Mucosa of rectum (tissue), 2 donors: Measurements from ENCODE around the gene GPSM1.
"Not testable (repeated sequence)": the region's sequence is repeated elsewhere in the genome, so short reads cannot be mapped to it uniquely, and the experiment has no call there.

Source experiments
- H3K27ac ChIP-seq, 2 donors: one replicate each; pipeline ENCODE4 v1.7.0; 2013; ENCODE audit warnings: inconsistent platforms in 2 of 2, low read depth in 2 of 2, low read length in 2 of 2
- H3K27me3 ChIP-seq, 2 donors: one replicate each; pipeline ENCODE4 v1.7.0; 2013; ENCODE audit warnings: low read length in 2 of 2; ENCODE audit not compliant: control insufficient read depth in 2 of 2, insufficient read depth in 2 of 2
- H3K36me3 ChIP-seq, 2 donors: one replicate each; pipeline ENCODE4 v1.7.0; 2013; ENCODE audit warnings: low read length in 2 of 2; ENCODE audit not compliant: control insufficient read depth in 2 of 2, insufficient read depth in 2 of 2
- H3K4me1 ChIP-seq, 2 donors: one replicate each; pipeline ENCODE4 v1.7.0; 2013; ENCODE audit warnings: low read length in 2 of 2, mild to moderate bottlenecking in 1 of 2; ENCODE audit not compliant: control insufficient read depth in 2 of 2, insufficient read depth in 2 of 2
- H3K4me3 ChIP-seq, 2 donors: one replicate each; pipeline ENCODE4 v1.7.0; 2013; ENCODE audit warnings: low read length in 2 of 2
- H3K9ac ChIP-seq, 2 donors: one replicate each; pipeline ENCODE4 v1.7.0; 2013; ENCODE audit warnings: low read length in 2 of 2, low read depth in 1 of 2, mild to moderate bottlenecking in 1 of 2
- H3K9me3 ChIP-seq, 2 donors: one replicate each; pipeline ENCODE4 v1.7.0; 2013; ENCODE audit warnings: low read length in 2 of 2; ENCODE audit not compliant: control insufficient read depth in 2 of 2
- donor health status: healthy.
- donor health status: Normal muscosa, but diverticular disease.

GPSM1 gene

GRCh38 chr9:136318111-136318775 is 9.1 kb upstream of the GPSM1 start:
- H3K27ac ChIP-seq = no peak overlapping the region
- H3K4me3 ChIP-seq = no peak overlapping the region
- no peak overlapping the region for H3K9ac ChIP-seq
- no peaks in the 10 kb centered on the region for H3K4me1 ChIP-seq
- no peaks in the 10 kb centered on the region for H3K27me3 ChIP-seq
- H3K36me3 ChIP-seq = no peaks in the 10 kb centered on the region
- H3K9me3 ChIP-seq = peaks cover 0 to 2% of the 10 kb centered on the region in 2 donors

- H3K9ac ChIP-seq = no peak overlapping the region
- H3K4me1 ChIP-seq = no peaks in the 10 kb centered on the region
- H3K36me3 ChIP-seq = no peaks in the 10 kb centered on the region
- peaks cover 0 to 2% of the 10 kb centered on the region in 2 donors for H3K9me3 ChIP-seq
- no peak overlapping the region for H3K27ac ChIP-seq
- no peak overlapping the region for H3K4me3 ChIP-seq
- no peaks in the 10 kb centered on the region for H3K27me3 ChIP-seq
Observed at GRCh38 chr9:136318776-136319241, 8.5 kb upstream of the GPSM1 start.

GRCh38 chr9:136319244-136319643 is 8.1 kb upstream of the GPSM1 start:
- H3K9me3 ChIP-seq, H3K4me1 ChIP-seq, H3K27me3 ChIP-seq, H3K4me3 ChIP-seq, H3K36me3 ChIP-seq, H3K9ac ChIP-seq, H3K27ac ChIP-seq: not testable (repeated sequence)

- not testable (repeated sequence) for H3K27me3 ChIP-seq, H3K4me1 ChIP-seq, H3K36me3 ChIP-seq, H3K4me3 ChIP-seq, H3K27ac ChIP-seq, H3K9ac ChIP-seq, H3K9me3 ChIP-seq
Observed at GRCh38 chr9:136319955-136320354, 7.4 kb upstream of the GPSM1 start.

GRCh38 chr9:136320972-136321371 is 6.4 kb upstream of the GPSM1 start:
- H3K9me3 ChIP-seq, H3K27me3 ChIP-seq, H3K4me3 ChIP-seq, H3K27ac ChIP-seq, H3K9ac ChIP-seq, H3K36me3 ChIP-seq, H3K4me1 ChIP-seq: not testable (repeated sequence)

- Histone ChIP-seq H3K27ac (no peak overlapping the region), H3K9ac (no peak overlapping the region), H3K4me1 (peaks cover under 1 to 2% of the 10 kb centered on the region in 2 donors), H3K4me3 (no peak overlapping the region), H3K36me3 (no peaks in the 10 kb centered on the region), H3K27me3 (peaks cover 0 to 9% of the 10 kb centered on the region in 2 donors), H3K9me3 (no peaks in the 10 kb centered on the region)
Observed at GRCh38 chr9:136321561-136321960, 5.8 kb upstream of the GPSM1 start.

- Histone ChIP-seq H3K27me3 (peaks cover 0 to 14% of the 10 kb centered on the region in 2 donors), H3K9ac (no peak overlapping the region), H3K27ac (no peak overlapping the region), H3K9me3 (no peaks in the 10 kb centered on the region), H3K36me3 (no peaks in the 10 kb centered on the region), H3K4me3 (no peak overlapping the region), H3K4me1 (peaks cover 5 to 6% of the 10 kb centered on the region in 2 donors)
Observed at GRCh38 chr9:136322756-136323330, 4.5 kb upstream of the GPSM1 start.

- no peak overlapping the region for H3K4me3 ChIP-seq
- no peak overlapping the region for H3K27ac ChIP-seq
- H3K27me3 ChIP-seq = peaks cover 4 to 19% of the 10 kb centered on the region in 2 donors
- no peaks in the 10 kb centered on the region for H3K36me3 ChIP-seq
- no peaks in the 10 kb centered on the region for H3K9me3 ChIP-seq
- H3K4me1 ChIP-seq = peaks cover 6 to 10% of the 10 kb centered on the region in 2 donors
- no peak overlapping the region for H3K9ac ChIP-seq
Observed at GRCh38 chr9:136323371-136323789, 4.0 kb upstream of the GPSM1 start.

GRCh38 chr9:136324501-136325300 is 2.6 kb upstream of the GPSM1 start:
- Histone ChIP-seq H3K4me3 (no peak overlapping the region), H3K9me3 (no peaks in the 10 kb centered on the region), H3K4me1 (peaks cover 6 to 11% of the 10 kb centered on the region in 2 donors), H3K27me3 (peaks cover 4 to 19% of the 10 kb centered on the region in 2 donors), H3K36me3 (no peaks in the 10 kb centered on the region), H3K9ac (no peak overlapping the region), H3K27ac (no peak overlapping the region)

GRCh38 chr9:136325358-136325757 is 2.0 kb upstream of the GPSM1 start:
- Histone ChIP-seq H3K4me3 (no peak overlapping the region), H3K27me3 (peaks cover 4 to 19% of the 10 kb centered on the region in 2 donors), H3K4me1 (peaks cover 6 to 11% of the 10 kb centered on the region in 2 donors), H3K36me3 (no peaks in the 10 kb centered on the region), H3K27ac (no peak overlapping the region), H3K9me3 (no peaks in the 10 kb centered on the region), H3K9ac (no peak overlapping the region)
